HUES64 (cell line): Measurements from ENCODE around the gene EXOG.

Source experiments
- H3K27ac ChIP-seq: 2 replicates; pipeline ENCODE4 v1.7.0; 2013; ENCODE audit warnings: low read depth, low read length, inconsistent platforms
- H3K27me3 ChIP-seq: 2 replicates; pipeline ENCODE4 v1.6.1; 2013; ENCODE audit warnings: mild to moderate bottlenecking, low read length; ENCODE audit not compliant: insufficient read depth
- H3K36me3 ChIP-seq: 2 replicates; pipeline ENCODE4 v1.6.1; 2013; ENCODE audit warnings: mild to moderate bottlenecking, low read length; ENCODE audit not compliant: insufficient read depth
- H3K4me1 ChIP-seq: 2 replicates; pipeline ENCODE4 v1.6.1; 2013; ENCODE audit warnings: mild to moderate bottlenecking, low read length, moderate library complexity; ENCODE audit not compliant: insufficient read depth
- H3K4me3 ChIP-seq: 2 replicates; pipeline ENCODE4 v1.5.1; 2013; ENCODE audit warnings: mild to moderate bottlenecking, low read length, moderate library complexity
- H3K9ac ChIP-seq: 2 replicates; pipeline ENCODE4 v1.6.1; 2013; ENCODE audit warnings: mild to moderate bottlenecking, low read depth, low read length
- H3K9me3 ChIP-seq: 2 replicates; pipeline ENCODE4 v1.6.1; 2013; ENCODE audit warnings: low read depth, low read length; ENCODE audit not compliant: insufficient read depth
- WGBS: fragments of 150-250, 120-280 bp; methylation state at CpG from one replicate; pipeline ENCODE4 v1.1.7; 2013; ENCODE audit warnings: missing lambda C conversion rate; 5-methylcytosine and 5-hydroxymethylcytosine counted together

EXOG gene

GRCh38 chr3:38475716-38476115 lies 20.4 kb upstream of the EXOG start:
- Histone ChIP-seq H3K9ac (no peak overlapping the region), H3K9me3 (peaks cover 2% of the 10 kb centered on the region; the same call in 1 of the 2 replicates), H3K4me3 (no peak overlapping the region), H3K36me3 (peaks cover 27% of the 10 kb centered on the region), H3K4me1 (no peaks in the 10 kb centered on the region), H3K27ac (no peak overlapping the region), H3K27me3 (no peaks in the 10 kb centered on the region)
- WGBS: 88% methylated on average over 6 of the region's 6 CpGs

- H3K9me3 ChIP-seq: no peaks in the 10 kb centered on the region
- no peak overlapping the region for H3K27ac ChIP-seq
- 85% methylated on average over 5 of the region's 5 CpGs for WGBS
- no peak overlapping the region for H3K9ac ChIP-seq
- no peak overlapping the region for H3K4me3 ChIP-seq
- no peaks in the 10 kb centered on the region for H3K27me3 ChIP-seq
- H3K36me3 ChIP-seq: peaks cover 32% of the 10 kb centered on the region
- no peaks in the 10 kb centered on the region for H3K4me1 ChIP-seq
Observed at GRCh38 chr3:38476157-38476756, 19.9 kb upstream of the EXOG start.

GRCh38 chr3:38477057-38477820 lies 18.9 kb upstream of the EXOG start:
- Histone ChIP-seq H3K9ac (no peak overlapping the region), H3K36me3 (peaks cover 42% of the 10 kb centered on the region), H3K27me3 (no peaks in the 10 kb centered on the region), H3K4me1 (no peaks in the 10 kb centered on the region), H3K4me3 (no peak overlapping the region), H3K27ac (no peak overlapping the region), H3K9me3 (no peaks in the 10 kb centered on the region)
- 96% methylated on average over 21 of the region's 21 CpGs for WGBS

- Histone ChIP-seq H3K27ac (no peak overlapping the region), H3K4me3 (no peak overlapping the region), H3K9ac (no peak overlapping the region), H3K36me3 (peaks cover 49% of the 10 kb centered on the region), H3K27me3 (no peaks in the 10 kb centered on the region), H3K9me3 (no peaks in the 10 kb centered on the region), H3K4me1 (no peaks in the 10 kb centered on the region)
- WGBS: 97% methylated on average over 15 of the region's 15 CpGs
Observed at GRCh38 chr3:38477839-38478450, 18.2 kb upstream of the EXOG start.

GRCh38 chr3:38478901-38479300 lies 17.2 kb upstream of the EXOG start:
- no peak overlapping the region for H3K4me3 ChIP-seq
- WGBS: 96% methylated on average over 9 of the region's 9 CpGs
- no peaks in the 10 kb centered on the region for H3K4me1 ChIP-seq
- peaks cover 58% of the 10 kb centered on the region for H3K36me3 ChIP-seq
- no peak overlapping the region for H3K9ac ChIP-seq
- no peaks in the 10 kb centered on the region for H3K27me3 ChIP-seq
- no peaks in the 10 kb centered on the region for H3K9me3 ChIP-seq
- no peak overlapping the region for H3K27ac ChIP-seq

- no peak overlapping the region for H3K27ac ChIP-seq
- no peaks in the 10 kb centered on the region for H3K9me3 ChIP-seq
- no peaks in the 10 kb centered on the region for H3K4me1 ChIP-seq
- H3K36me3 ChIP-seq: peaks cover 65% of the 10 kb centered on the region
- no peaks in the 10 kb centered on the region for H3K27me3 ChIP-seq
- 89% methylated on average over 10 of the region's 10 CpGs for WGBS
- no peak overlapping the region for H3K9ac ChIP-seq
- no peak overlapping the region for H3K4me3 ChIP-seq
Observed at GRCh38 chr3:38479431-38480092, 16.6 kb upstream of the EXOG start.

GRCh38 chr3:38480093-38480445 lies 16.1 kb upstream of the EXOG start:
- no peak overlapping the region for H3K27ac ChIP-seq
- H3K9me3 ChIP-seq: no peaks in the 10 kb centered on the region
- H3K4me3 ChIP-seq: no peak overlapping the region
- no peaks in the 10 kb centered on the region for H3K4me1 ChIP-seq
- H3K27me3 ChIP-seq: no peaks in the 10 kb centered on the region
- H3K9ac ChIP-seq: no peak overlapping the region
- 91% methylated on average over 1 of the region's 3 CpGs for WGBS
- peaks cover 69% of the 10 kb centered on the region for H3K36me3 ChIP-seq

GRCh38 chr3:38480930-38481329 lies 15.2 kb upstream of the EXOG start:
- Histone ChIP-seq H3K27ac (no peak overlapping the region), H3K9ac (no peak overlapping the region), H3K36me3 (peaks cover 75% of the 10 kb centered on the region), H3K4me3 (no peak overlapping the region), H3K4me1 (no peaks in the 10 kb centered on the region), H3K9me3 (no peaks in the 10 kb centered on the region), H3K27me3 (no peaks in the 10 kb centered on the region)
- WGBS: 97% methylated on average over 2 of the region's 2 CpGs

- Histone ChIP-seq H3K4me1 (no peaks in the 10 kb centered on the region), H3K4me3 (no peak overlapping the region), H3K27ac (no peak overlapping the region), H3K27me3 (no peaks in the 10 kb centered on the region), H3K36me3 (peaks cover 89% of the 10 kb centered on the region), H3K9me3 (no peaks in the 10 kb centered on the region), H3K9ac (no peak overlapping the region)
- 92% methylated on average over 10 of the region's 10 CpGs for WGBS
Observed at GRCh38 chr3:38482951-38483350, 13.2 kb upstream of the EXOG start.

- Histone ChIP-seq H3K9me3 (no peaks in the 10 kb centered on the region), H3K4me1 (no peaks in the 10 kb centered on the region), H3K27me3 (no peaks in the 10 kb centered on the region), H3K9ac (no peak overlapping the region), H3K36me3 (peaks cover 58% of the 10 kb centered on the region), H3K4me3 (no peak overlapping the region), H3K27ac (no peak overlapping the region)
- WGBS: 97% methylated on average over 3 of the region's 3 CpGs
Observed at GRCh38 chr3:38487323-38487722, 8.8 kb upstream of the EXOG start.

GRCh38 chr3:38488949-38489348 lies 7.2 kb upstream of the EXOG start:
- no peaks in the 10 kb centered on the region for H3K4me1 ChIP-seq
- H3K9ac ChIP-seq: no peak overlapping the region
- peaks cover 42% of the 10 kb centered on the region for H3K36me3 ChIP-seq
- no peaks in the 10 kb centered on the region for H3K9me3 ChIP-seq
- H3K27me3 ChIP-seq: no peaks in the 10 kb centered on the region
- no peak overlapping the region for H3K27ac ChIP-seq
- H3K4me3 ChIP-seq: no peak overlapping the region
- no CpG with 5 or more reads among the region's 2 CpGs for WGBS
